Measurements from ENCODE around the gene NR2C1.
A peak's percentile ranks its signal among the peaks of the same experiment; 100 is the strongest.

DNA sequence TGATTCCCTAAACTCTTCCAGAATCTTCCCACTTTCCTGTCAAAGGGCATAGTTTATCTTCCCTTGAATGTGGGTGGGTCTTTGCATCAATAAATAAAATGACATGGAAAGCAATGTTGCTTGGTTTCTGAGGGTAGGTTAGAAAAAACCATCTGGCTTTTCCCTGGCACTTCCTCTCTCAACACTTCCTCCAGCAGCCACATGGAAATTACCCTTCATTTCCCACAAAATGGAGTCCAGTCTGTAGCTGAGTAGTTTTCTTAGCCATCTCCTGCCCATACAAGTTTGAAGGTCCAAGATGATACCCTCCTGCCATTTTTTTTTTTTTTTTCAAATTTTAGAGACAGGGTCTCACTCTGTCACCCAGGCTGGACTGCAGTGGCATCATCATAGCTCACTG, 58.9 kb downstream of the NR2C1 start:
- TF ChIP-seq, protein P1, sequence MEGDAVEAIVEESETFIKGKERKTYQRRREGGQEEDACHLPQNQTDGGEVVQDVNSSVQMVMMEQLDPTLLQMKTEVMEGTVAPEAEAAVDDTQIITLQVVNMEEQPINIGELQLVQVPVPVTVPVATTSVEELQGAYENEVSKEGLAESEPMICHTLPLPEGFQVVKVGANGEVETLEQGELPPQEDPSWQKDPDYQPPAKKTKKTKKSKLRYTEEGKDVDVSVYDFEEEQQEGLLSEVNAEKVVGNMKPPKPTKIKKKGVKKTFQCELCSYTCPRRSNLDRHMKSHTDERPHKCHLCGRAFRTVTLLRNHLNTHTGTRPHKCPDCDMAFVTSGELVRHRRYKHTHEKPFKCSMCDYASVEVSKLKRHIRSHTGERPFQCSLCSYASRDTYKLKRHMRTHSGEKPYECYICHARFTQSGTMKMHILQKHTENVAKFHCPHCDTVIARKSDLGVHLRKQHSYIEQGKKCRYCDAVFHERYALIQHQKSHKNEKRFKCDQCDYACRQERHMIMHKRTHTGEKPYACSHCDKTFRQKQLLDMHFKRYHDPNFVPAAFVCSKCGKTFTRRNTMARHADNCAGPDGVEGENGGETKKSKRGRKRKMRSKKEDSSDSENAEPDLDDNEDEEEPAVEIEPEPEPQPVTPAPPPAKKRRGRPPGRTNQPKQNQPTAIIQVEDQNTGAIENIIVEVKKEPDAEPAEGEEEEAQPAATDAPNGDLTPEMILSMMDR (IDR thresholded peaks at IDR 0.05 in 2 of 3, conservative IDR thresholded peaks at IDR 0.05 in 1 of 3; ENCODE audit: borderline replicate concordance in 1 of 3, insufficient read depth in 1 of 3, low read depth in 2 of 3, low read length in 2 of 3): 0 out of 6 replicates have a peak, but pooled peaks of 1 of the 3 experiments have one; percentile 8
- TF ChIP-seq POLR2A (IDR thresholded peaks at IDR 0.05; ENCODE audit: borderline replicate concordance, extremely low read depth, insufficient read depth, insufficient read length) (no peak), SIN3A (IDR thresholded peaks at IDR 0.05; ENCODE audit: low read depth) (no peak), EZH2 (IDR thresholded peaks at IDR 0.05) (no peak), EGR1 (IDR thresholded peaks at IDR 0.05; ENCODE audit: low read depth) (no peak), SP1 (IDR thresholded peaks at IDR 0.05; ENCODE audit: low read depth) (no peak), ZNF274 (IDR thresholded peaks at IDR 0.05; ENCODE audit: low read depth, low read length) (no peak)
- TF ChIP-seq, protein P2, sequence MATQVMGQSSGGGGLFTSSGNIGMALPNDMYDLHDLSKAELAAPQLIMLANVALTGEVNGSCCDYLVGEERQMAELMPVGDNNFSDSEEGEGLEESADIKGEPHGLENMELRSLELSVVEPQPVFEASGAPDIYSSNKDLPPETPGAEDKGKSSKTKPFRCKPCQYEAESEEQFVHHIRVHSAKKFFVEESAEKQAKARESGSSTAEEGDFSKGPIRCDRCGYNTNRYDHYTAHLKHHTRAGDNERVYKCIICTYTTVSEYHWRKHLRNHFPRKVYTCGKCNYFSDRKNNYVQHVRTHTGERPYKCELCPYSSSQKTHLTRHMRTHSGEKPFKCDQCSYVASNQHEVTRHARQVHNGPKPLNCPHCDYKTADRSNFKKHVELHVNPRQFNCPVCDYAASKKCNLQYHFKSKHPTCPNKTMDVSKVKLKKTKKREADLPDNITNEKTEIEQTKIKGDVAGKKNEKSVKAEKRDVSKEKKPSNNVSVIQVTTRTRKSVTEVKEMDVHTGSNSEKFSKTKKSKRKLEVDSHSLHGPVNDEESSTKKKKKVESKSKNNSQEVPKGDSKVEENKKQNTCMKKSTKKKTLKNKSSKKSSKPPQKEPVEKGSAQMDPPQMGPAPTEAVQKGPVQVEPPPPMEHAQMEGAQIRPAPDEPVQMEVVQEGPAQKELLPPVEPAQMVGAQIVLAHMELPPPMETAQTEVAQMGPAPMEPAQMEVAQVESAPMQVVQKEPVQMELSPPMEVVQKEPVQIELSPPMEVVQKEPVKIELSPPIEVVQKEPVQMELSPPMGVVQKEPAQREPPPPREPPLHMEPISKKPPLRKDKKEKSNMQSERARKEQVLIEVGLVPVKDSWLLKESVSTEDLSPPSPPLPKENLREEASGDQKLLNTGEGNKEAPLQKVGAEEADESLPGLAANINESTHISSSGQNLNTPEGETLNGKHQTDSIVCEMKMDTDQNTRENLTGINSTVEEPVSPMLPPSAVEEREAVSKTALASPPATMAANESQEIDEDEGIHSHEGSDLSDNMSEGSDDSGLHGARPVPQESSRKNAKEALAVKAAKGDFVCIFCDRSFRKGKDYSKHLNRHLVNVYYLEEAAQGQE (IDR thresholded peaks at IDR 0.05; ENCODE audit: low read depth): no peak
- TF ChIP-seq, protein P3, sequence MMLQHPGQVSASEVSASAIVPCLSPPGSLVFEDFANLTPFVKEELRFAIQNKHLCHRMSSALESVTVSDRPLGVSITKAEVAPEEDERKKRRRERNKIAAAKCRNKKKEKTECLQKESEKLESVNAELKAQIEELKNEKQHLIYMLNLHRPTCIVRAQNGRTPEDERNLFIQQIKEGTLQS (IDR thresholded peaks at IDR 0.05): no peak
- TF ChIP-seq, protein P4, sequence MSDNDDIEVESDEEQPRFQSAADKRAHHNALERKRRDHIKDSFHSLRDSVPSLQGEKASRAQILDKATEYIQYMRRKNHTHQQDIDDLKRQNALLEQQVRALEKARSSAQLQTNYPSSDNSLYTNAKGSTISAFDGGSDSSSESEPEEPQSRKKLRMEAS (IDR thresholded peaks at IDR 0.05): no peak
